TTC549 (cell line): ENCODE measurements around the gene MARCO.
"Not testable (repeated sequence)": the region's sequence is repeated elsewhere in the genome, so short reads cannot be mapped to it uniquely, and the experiment has no call there.

Source experiments
- FAIRE-seq: peaks from 2 replicates; lab custom pipeline; 2012; peaks lifted over from hg19 to GRCh38; lab: Jason Lieb, UNC

Gene MARCO

DNA sequence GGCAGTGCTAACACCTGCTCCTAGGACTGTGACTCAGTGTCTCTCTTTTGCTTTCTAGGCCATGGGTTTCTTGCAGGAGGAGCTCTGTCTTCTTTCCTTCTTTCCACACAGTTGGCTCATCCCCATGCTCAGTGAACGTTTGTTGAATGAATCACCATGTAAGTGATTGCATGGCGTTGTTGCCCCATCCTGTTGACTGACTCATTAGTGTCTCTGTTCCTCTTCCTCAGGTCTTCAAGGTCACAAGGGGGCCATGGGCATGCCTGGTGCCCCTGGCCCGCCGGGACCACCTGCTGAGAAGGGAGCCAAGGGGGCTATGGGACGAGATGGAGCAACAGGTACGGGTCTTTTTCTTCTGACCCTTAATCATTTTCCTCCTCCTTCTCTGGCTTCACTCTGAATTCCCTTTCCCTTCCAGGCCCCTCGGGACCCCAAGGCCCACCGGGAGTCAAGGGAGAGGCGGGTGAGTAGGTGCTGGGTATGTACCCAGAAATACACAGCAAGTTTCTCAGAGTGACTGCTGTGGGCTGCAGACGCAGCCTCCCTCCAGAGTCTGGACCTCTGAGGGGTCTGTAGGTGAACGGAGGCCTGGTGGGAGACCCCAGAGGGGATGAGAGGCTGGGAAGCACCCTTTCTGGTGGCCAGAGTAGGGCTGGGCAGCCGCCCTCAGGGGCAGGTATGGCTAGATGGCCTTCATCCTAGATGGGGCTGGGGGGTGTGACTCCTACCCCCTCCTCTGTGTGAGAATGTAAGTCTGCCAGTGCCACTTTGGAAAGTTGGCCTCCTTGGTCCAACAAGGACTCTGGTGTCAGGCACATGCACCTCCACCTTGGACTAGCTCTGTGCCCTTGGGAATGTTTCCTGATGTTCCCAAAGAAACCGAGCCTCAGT, 32.4 kb downstream of the MARCO start:
- no peak for FAIRE-seq

DNA sequence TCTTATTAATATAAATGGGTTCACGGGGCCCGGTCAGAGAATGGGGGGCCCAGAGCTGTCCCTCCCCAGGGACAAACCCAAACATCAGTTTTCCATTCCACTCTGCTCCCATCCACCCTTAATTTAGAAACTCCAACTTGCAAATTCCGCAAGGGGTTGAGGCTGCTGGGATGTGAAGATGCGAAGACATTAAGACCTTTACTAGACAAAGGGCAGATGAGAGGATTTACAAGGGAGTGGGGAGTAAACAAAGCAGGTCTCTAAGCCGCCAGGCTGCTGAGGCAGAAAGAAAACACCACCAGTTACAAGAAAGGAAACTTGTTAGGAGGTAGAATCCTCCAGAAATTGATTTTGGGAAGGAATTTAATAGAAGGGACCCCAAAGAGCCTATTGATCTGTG, 33.1 kb downstream of the MARCO start:
- no peak for FAIRE-seq

GRCh38 chr2:118978064-118978463, 36.1 kb downstream of the MARCO start:
- FAIRE-seq, result no peak

- FAIRE-seq, result no peak
Measured at GRCh38 chr2:118979152-118979861, 37.3 kb downstream of the MARCO start.

DNA sequence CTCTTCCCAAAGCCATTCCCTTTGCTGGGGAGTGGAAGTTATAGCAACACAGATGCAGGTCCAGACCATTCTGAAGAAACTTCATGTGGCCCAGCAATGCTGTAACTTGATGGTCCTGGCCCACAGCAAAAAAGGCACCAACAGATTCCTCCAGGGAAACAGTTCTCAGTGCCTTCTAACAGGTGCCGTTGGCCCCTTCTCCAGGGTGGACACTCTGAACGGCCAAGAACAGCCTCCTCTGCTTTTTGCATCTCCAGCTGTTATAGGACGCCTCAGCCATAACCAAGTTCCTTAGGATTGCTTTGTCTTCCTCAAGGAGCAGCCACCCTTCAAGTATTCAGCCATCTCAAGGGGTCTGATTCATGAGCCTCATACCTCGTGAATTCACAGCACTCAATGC, 38.0 kb downstream of the MARCO start:
- no peak for FAIRE-seq

- no peak for FAIRE-seq
Measured at GRCh38 chr2:118980573-118980972, 38.6 kb downstream of the MARCO start.

- no peak for FAIRE-seq
Measured at GRCh38 chr2:118981632-118982031, 39.6 kb downstream of the MARCO start.

DNA sequence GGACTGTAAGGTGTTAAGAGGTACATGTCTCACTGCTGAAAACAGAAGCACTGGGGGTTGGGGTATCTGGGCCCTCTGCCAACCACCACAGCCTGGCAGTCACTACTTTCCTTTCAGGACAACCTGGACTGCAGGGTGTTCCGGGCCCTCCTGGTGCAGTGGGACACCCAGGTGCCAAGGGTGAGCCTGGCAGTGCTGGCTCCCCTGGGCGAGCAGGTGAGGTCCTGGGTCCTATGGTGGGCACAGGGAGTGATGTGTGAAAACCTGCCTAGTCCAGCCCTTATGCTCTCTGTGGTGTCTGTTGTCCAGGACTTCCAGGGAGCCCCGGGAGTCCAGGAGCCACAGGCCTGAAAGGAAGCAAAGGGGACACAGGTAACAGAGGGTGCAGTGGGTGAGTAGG, 40.0 kb downstream of the MARCO start:
- FAIRE-seq, result no peak

DNA sequence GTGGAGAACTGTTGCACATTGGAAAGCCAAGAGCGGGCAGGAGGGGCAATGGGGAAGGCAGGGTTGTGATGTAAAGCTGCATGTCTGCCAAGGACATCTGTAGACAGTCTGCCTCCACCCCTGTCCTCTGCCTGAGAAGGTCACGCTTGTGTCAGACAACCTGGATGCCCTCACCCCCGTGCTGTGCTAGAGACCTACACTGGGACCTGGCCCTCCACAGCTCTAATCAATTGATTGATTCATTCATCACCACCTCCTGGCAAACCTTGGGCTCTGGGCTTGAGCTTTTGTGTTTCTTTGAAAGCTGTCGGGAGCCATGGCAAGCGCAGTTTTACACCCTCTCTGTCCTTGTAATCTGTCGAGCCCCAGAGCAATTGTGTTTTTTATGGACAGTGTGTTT, 41.1 kb downstream of the MARCO start:
- FAIRE-seq, result no peak

- no peak for FAIRE-seq
Measured at GRCh38 chr2:118983915-118984314, 41.9 kb downstream of the MARCO start.

DNA sequence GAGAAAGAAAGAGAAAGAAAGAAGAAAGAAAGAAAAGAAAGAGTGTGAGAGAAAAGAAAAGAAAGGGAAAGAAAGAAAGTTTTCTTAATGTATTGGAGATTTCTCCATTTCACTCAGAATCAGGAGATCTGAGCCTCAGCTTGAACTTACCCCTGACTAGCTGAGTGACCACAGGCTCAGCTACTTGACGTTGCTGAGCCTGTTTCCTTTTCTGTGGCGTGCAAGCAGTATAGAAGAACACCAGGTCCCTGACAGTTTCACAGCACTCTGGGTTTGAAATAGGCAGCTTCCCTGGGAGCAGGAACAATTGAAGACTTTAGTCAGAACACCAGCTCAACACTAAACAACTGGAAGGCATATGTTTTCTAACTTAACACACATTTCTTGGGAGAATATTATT, 44.7 kb downstream of the MARCO start:
- no peak for FAIRE-seq

DNA sequence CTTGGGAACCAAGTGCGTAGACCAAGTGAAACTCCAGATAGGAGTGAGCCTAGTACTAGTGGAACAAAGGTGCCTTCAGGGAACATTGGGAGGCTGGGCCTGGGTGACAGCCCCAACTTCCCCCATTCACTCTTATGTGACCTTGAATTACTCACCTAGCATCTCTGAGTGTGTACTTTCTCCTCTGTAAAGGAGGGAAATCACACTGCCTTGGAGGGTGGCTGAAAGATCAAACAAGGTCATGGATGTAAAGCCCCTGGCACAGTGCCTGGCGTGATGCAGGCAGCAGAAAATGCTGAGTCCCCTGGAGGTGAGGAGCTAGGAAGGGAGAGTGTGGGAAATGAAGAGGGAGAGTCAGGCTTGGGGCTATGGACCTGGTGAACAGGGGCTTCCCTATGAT, 45.9 kb downstream of the MARCO start:
- no peak for FAIRE-seq

DNA sequence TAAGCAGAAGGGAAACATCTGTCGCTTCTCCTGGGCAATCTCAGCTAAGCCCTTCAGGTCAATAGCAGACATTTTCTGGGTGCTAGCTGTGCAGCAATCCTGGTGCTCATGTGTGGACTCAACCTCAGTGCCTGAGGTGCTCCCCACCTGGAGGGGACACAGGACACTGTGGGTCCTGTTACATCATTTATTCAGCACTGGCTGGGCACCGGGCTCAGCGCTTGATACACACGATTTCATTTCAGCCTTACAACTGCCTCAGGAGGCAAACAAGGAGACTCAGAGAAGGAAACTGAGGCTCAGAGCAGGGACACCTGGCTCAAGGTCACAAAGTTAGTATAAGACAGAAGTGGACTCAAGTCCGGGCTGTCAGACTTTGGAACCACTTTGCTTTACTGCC, 46.7 kb downstream of the MARCO start:
- FAIRE-seq, result no peak

GRCh38 chr2:118989481-118989880, 47.5 kb downstream of the MARCO start:
- FAIRE-seq, result no peak

DNA sequence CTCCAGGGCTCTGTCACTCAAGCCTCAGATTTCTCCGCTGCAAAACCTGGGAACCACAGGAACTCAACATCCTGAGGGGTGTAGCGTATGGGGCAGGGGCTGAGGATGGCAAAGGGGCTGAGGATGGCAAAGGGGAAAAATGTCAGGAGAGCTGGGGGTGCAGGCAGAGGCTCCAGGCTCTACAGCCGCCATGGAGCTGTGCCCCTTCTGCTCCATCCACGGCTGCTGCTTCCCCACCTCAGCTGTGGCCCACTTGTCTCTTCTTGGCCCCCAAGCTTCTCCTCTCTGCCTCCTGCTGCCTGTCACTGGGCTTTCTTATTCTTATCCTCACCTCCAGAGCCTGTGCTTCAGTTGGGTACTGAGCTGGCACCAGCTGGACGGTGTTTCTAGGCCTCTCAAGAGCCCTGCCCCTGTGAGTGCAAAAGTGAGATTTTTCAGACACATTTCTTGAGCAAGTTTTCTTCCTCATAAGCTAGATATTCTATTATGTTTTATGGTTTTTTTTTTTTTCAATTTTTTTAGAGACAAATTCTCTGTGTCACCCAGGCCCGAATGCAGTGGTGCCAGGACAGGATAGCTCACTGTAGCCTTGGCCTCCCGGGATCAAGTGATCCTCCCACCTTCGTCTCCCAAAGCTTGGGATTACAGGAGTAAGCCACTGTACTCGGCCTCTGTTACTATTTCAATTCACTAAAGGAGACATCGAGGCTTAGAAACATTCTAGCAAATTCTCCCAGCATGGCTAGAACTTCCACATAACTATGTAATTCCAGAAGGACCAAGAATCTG, 49.0 kb downstream of the MARCO start:
- FAIRE-seq, result no peak

- no peak for FAIRE-seq
Measured at GRCh38 chr2:118991554-118991953, 49.6 kb downstream of the MARCO start.

DNA sequence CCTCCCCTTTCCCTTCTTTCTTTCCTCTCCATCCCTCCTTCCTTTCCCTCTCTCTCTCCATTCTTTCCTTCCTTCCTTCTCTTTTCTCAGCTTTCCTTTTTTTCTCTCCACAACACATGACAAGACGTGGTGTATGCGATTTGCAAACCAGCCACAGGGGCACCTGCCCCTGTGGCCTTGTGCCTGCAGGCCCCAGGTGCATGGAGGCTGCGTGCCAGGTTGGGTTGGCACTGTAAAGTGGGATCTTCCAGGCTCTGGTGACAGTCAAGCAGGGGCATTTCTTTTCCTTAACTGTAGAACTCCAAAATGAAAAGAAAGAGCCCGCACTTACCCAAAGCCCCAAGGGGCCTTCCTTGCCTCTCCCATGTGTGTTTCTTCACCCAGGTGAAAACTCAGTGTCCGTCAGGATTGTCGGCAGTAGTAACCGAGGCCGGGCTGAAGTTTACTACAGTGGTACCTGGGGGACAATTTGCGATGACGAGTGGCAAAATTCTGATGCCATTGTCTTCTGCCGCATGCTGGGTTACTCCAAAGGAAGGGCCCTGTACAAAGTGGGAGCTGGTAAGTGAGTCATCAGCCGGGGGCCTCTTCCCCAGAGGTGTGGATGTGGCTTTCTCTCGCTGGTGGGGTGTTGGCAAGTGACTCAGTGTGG, 50.9 kb downstream of the MARCO start:
- FAIRE-seq, result no peak

DNA sequence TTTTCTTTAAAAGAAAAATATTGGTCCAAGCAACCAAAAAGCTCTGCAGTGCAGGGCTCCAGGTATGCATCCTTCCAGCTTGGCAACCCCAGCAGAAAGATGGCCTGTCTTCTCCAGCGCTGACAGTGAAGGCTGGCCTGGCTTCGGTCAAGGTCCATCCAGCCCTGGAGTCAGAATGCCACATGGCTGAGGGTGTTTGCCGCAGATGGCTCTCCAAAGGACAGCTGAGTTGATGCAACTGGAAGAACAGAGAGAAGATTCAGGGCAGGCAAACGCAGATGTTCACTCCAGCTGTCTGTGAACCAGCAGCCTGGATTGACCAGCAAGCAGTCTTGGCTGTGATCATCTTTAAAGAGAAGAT, 51.4 kb downstream of the MARCO start:
- FAIRE-seq, result no peak

DNA sequence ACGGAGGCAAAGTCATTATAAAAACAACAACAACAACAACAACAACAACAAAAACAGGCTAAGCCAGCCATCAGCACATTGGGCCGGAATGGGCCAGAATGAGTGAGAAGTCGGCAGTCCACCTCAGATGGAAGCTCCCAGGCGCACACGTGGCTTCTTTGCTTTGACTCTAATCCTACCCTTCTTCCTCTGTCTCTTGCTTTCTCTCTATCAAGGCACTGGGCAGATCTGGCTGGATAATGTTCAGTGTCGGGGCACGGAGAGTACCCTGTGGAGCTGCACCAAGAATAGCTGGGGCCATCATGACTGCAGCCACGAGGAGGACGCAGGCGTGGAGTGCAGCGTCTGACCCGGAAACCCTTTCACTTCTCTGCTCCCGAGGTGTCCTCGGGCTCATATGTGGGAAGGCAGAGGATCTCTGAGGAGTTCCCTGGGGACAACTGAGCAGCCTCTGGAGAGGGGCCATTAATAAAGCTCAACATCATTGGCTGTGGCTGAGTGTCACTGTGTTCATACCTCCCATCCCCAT, 52.2 kb downstream of the MARCO start:
- FAIRE-seq, result no peak

GRCh38 chr2:118994778-118995177, 52.8 kb downstream of the MARCO start:
- FAIRE-seq, result no peak

DNA sequence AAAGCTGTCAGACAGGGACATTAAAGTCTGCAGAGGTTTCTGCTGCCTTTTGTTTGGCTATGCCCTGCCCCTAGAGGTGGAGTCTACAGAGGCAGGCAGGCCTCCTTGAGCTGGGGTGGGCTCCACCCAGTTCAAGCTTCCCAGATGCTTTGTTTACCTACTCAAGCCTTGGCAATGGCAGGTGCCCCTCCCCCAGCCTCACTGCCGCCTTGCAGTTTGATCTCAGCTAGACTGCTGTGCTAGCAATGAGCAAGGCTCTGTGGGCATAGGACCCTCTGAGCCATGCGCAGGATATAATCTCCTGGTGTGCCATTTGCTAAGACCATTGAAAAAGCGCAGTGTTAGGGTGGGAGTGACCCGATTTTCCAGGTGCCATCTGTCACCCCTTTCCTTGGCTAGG, 61.9 kb downstream of the MARCO start:
- FAIRE-seq, result not testable (repeated sequence)

DNA sequence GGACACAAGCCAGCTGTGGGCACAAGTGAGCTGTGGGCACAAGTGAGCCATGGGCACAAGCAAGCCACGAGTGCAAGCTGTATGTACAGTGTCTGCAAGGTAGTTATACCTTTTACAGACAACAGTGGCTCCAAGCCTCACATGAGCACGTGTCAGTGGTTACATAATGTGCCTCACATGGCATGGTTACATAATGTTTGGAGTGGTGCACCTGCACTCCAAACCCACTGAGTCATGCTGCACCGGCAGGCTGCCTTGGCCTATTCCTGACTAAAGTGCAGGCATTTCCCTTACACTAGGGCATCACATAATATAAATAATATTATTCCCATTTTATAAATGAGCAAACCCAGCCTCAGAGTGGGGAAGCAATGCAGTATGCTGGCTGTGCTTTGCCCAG, 62.6 kb downstream of the MARCO start:
- FAIRE-seq, result no peak
